ENCODE results near the gene CD2.
A peak's percentile ranks its signal among the peaks of the same experiment; 100 is the strongest.

The CD2 gene

GRCh38 chr1:116777831-116778830, 23.9 kb downstream of the CD2 start:
- no peak for DNase-seq

GRCh38 chr1:116781034-116781433, 26.8 kb downstream of the CD2 start:
- DNase-seq: no peak

- DNase-seq: no peak
These were observed 30.8 kb downstream of the CD2 start for GRCh38 chr1:116785006-116785405.

- no peak for DNase-seq
These were observed 31.8 kb downstream of the CD2 start for GRCh38 chr1:116786049-116786448.

GRCh38 chr1:116791727-116792126, 37.5 kb downstream of the CD2 start:
- DNase-seq: no peak

- DNase-seq: no peak
These were observed 39.2 kb downstream of the CD2 start for GRCh38 chr1:116793357-116793935.

- no peak for DNase-seq
These were observed 40.1 kb downstream of the CD2 start for GRCh38 chr1:116794371-116794770.

GRCh38 chr1:116794804-116795481, 40.7 kb downstream of the CD2 start:
- no peak for DNase-seq

GRCh38 chr1:116795482-116795829, 41.2 kb downstream of the CD2 start:
- DNase-seq: no peak

- no peak for DNase-seq
These were observed 50.5 kb downstream of the CD2 start for GRCh38 chr1:116804736-116805135.

- no peak for DNase-seq
These were observed 51.2 kb downstream of the CD2 start for GRCh38 chr1:116805398-116805797.

- DNase-seq: peak in 1 of 2 donors; percentile 73
These were observed 52.0 kb downstream of the CD2 start for GRCh38 chr1:116806245-116806644.

GRCh38 chr1:116806671-116807070, 52.4 kb downstream of the CD2 start:
- peak in 1 of 2 donors; percentile 34 for DNase-seq

- DNase-seq: peak in 1 of 2 donors; percentile 33
These were observed 53.4 kb downstream of the CD2 start for GRCh38 chr1:116807394-116808199.

- DNase-seq: peak in 1 of 2 donors; percentile 60
These were observed 54.1 kb downstream of the CD2 start for GRCh38 chr1:116808200-116808847.

GRCh38 chr1:116808848-116809508, 54.7 kb downstream of the CD2 start:
- peak in 1 of 2 donors; percentile 61 for DNase-seq

GRCh38 chr1:116811321-116811720, 57.1 kb downstream of the CD2 start:
- DNase-seq: no peak

- no peak for DNase-seq
These were observed 60.9 kb downstream of the CD2 start for GRCh38 chr1:116814926-116815723.

- DNase-seq: peak; percentile 76 to 86
These were observed 63.4 kb downstream of the CD2 start for GRCh38 chr1:116817582-116818064.
